Liver (tissue), 9 donors: Measurements from ENCODE around the gene TOPAZ1. TPM values are rescaled to one million over a fixed set of nuclear protein-coding genes. Genes with fewer than 3 reads are reported as not detected.

Experiments used
- DNase-seq: peaks from one replicate; pipeline ENCODE4 v3.0.0-alpha.2; 2017; ENCODE audit warnings: low spot score
- H3K27ac ChIP-seq, 2 donors: one replicate each; pipeline ENCODE4 v1.7.0; 2013; ENCODE audit warnings: inconsistent platforms in 2 of 2, low read length in 2 of 2, control low read depth in 1 of 2, low read depth in 1 of 2, mild to moderate bottlenecking in 1 of 2
- H3K27me3 ChIP-seq, 4 donors: one replicate each; pipeline versions ENCODE4 v1.6.1 to v1.7.0; 2013; ENCODE audit warnings: low read length in 3 of 4, inconsistent platforms in 1 of 4, mild to moderate bottlenecking in 1 of 4, moderate library complexity in 1 of 4; ENCODE audit not compliant: control insufficient read depth in 4 of 4, insufficient read depth in 4 of 4
- H3K36me3 ChIP-seq, 4 donors: one replicate each; pipeline versions ENCODE4 v1.6.1 to v1.7.0; 2013; ENCODE audit warnings: low read length in 3 of 4, mild to moderate bottlenecking in 3 of 4, low read depth in 1 of 4, moderate library complexity in 1 of 4; ENCODE audit not compliant: control insufficient read depth in 4 of 4, insufficient read depth in 3 of 4
- H3K4me1 ChIP-seq, 4 donors: one replicate each; pipeline versions ENCODE4 v1.6.1 to v1.7.0; 2013; ENCODE audit warnings: low read length in 3 of 4, mild to moderate bottlenecking in 3 of 4, moderate library complexity in 1 of 4; ENCODE audit not compliant: control insufficient read depth in 4 of 4, insufficient read depth in 4 of 4
- H3K4me3 ChIP-seq, 3 donors: one replicate each; pipeline versions ENCODE4 v1.6.1 to v1.7.0; 2013; ENCODE audit warnings: low read length in 3 of 3, control low read depth in 1 of 3, low read depth in 1 of 3, mild to moderate bottlenecking in 1 of 3
- H3K9ac ChIP-seq, 2 donors: one replicate each; pipeline ENCODE4 v1.7.0; 2013; ENCODE audit warnings: low read length in 2 of 2, mild to moderate bottlenecking in 2 of 2, moderate library complexity in 2 of 2, control low read depth in 1 of 2, low read depth in 1 of 2
- H3K9me3 ChIP-seq, 4 donors: one replicate each; pipeline versions ENCODE4 v1.6.1 to v1.7.0; 2013; ENCODE audit warnings: low read length in 3 of 4; ENCODE audit not compliant: control insufficient read depth in 4 of 4
- EGR1 ChIP-seq, 2 donors: IDR thresholded peaks; 2 replicates each; pipeline ENCODE4 v1.6.1; 2016 to 2018; ENCODE audit warnings: antibody characterized with exemption in 2 of 2, low read depth in 2 of 2
- FOXA1 ChIP-seq: IDR thresholded peaks from 2 replicates; pipeline ENCODE4 v1.6.1; 2016; ENCODE audit warnings: antibody characterized with exemption
- FOXA2 ChIP-seq: IDR thresholded peaks from 2 replicates; pipeline ENCODE4 v1.6.1; 2016; ENCODE audit warnings: antibody characterized with exemption
- GABPA ChIP-seq, 2 donors: IDR thresholded peaks in 1 of 2; conservative IDR thresholded peaks in 1 of 2; 2 replicates each; pipeline ENCODE4 v1.6.1; 2016; ENCODE audit warnings: antibody characterized with exemption in 2 of 2, mild to moderate bottlenecking in 1 of 2, moderate library complexity in 1 of 2
- HNF4G ChIP-seq: IDR thresholded peaks from 2 replicates; pipeline ENCODE4 v1.6.1; 2016; ENCODE audit warnings: antibody characterized with exemption
- JUND ChIP-seq, 2 donors: IDR thresholded peaks; 2 replicates each; pipeline ENCODE4 v1.6.1; 2016; ENCODE audit warnings: antibody characterized with exemption in 2 of 2
- NR2F2 ChIP-seq: IDR thresholded peaks from 2 replicates; pipeline ENCODE4 v1.6.1; 2016; ENCODE audit warnings: antibody characterized with exemption
- RAD21 ChIP-seq, 2 donors: IDR thresholded peaks; 2 replicates each; pipeline ENCODE4 v1.6.1; 2016; ENCODE audit warnings: antibody characterized with exemption in 2 of 2, mild to moderate bottlenecking in 2 of 2
- RXRA ChIP-seq, 2 donors: IDR thresholded peaks; 2 replicates each; pipeline ENCODE4 v1.6.1; 2017 to 2018; ENCODE audit warnings: antibody characterized with exemption in 2 of 2, mild to moderate bottlenecking in 1 of 2
- SP1 ChIP-seq: IDR thresholded peaks from 2 replicates; pipeline ENCODE4 v1.6.1; 2018; ENCODE audit warnings: antibody characterized with exemption, mild to moderate bottlenecking
- TAF1 ChIP-seq: conservative IDR thresholded peaks from 2 replicates; pipeline ENCODE4 v1.6.1; 2016; ENCODE audit warnings: antibody characterized with exemption, mild to moderate bottlenecking
- WGBS: extraction: QIAGEN DNeasy Blood & Tissue Kit; methylation state at CpG from one replicate; pipeline ENCODE4 v1.1.7; 2013; 5-methylcytosine and 5-hydroxymethylcytosine counted together
- polyA plus RNA-seq, 2 donors: library from polyadenylated mRNA; stranded (reverse) in 1 of 2; unstranded in 1 of 2; fragments of 200-250 nt in 1 of 2; fragments of >200 nt in 1 of 2; fragmentation: Nextera tagmentation in 1 of 2; extraction: Ambion mirVana in 1 of 2; gene quantifications; one replicate each; pipeline versions ENCODE4 v1.2.1 to v1.2.3, GENCODE V29; 2013 to 2015
- total RNA-seq, 2 donors: library from RNA; depleted of rRNA; stranded (reverse); fragments of >200 nt; gene quantifications; one replicate each; pipeline ENCODE4 v1.2.3, GENCODE V29; 2014
- TF ChIP-seq, protein P1 (sequence below): IDR thresholded peaks from 2 replicates; pipeline ENCODE4 v1.6.1; 2016; ENCODE audit warnings: antibody characterized with exemption
- TF ChIP-seq, protein P2 (sequence below): IDR thresholded peaks from 2 replicates; pipeline ENCODE4 v1.6.1; 2016; ENCODE audit warnings: antibody characterized with exemption
- TF ChIP-seq, protein P3 (sequence below): fragments of 150-350 bp; IDR thresholded peaks from 2 replicates; pipeline ENCODE4 v1.5.1; 2017; ENCODE audit warnings: improper control_type of control experiment, low read depth, low read length; ENCODE audit not compliant: missing input control
- TF ChIP-seq, protein P4 (sequence below): IDR thresholded peaks from 2 replicates; pipeline ENCODE4 v1.6.1; 2016; ENCODE audit warnings: antibody characterized with exemption
- TF ChIP-seq, protein P5 (sequence below): IDR thresholded peaks from 2 replicates; pipeline ENCODE4 v1.6.1; 2016; ENCODE audit warnings: antibody characterized with exemption, mild to moderate bottlenecking
- donor health status: healthy.
- donor health status: healthy.
- donor health status: healthy.
- donor health status: healthy.
- donor health status: healthy.

TOPAZ1 gene
- total and polyA plus RNA-seq, 4 donors = not detected

DNA sequence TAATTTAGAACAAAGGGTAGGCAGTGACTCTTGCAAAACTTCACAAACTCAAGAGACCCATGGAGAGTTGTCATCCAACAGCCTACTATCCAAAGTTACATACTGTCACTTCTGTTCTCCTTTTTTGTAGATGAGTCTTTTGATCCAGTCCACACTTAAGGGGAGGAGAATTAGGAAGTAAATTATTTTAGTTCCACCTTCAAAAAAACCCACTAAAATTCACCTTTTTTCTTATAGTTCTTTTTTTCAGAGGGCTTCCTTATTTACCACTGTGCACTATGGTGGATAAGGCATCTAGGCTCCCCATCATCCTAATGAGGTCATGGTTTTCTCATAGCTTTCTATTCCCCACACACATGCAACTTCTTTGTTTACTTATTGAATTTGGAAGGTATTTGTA is 88.3 kb downstream of the TOPAZ1 start:
- H3K9ac ChIP-seq = no peak overlapping the region
- no peak for DNase-seq
- no peak overlapping the region for H3K4me3 ChIP-seq
- H3K4me1 ChIP-seq = no peaks in the 10 kb centered on the region
- TF ChIP-seq FOXA1 = no peak
- no peaks in the 10 kb centered on the region for H3K27me3 ChIP-seq
- no peaks in the 10 kb centered on the region for H3K9me3 ChIP-seq
- H3K27ac ChIP-seq = no peak overlapping the region
- H3K36me3 ChIP-seq = no peaks in the 10 kb centered on the region

DNA sequence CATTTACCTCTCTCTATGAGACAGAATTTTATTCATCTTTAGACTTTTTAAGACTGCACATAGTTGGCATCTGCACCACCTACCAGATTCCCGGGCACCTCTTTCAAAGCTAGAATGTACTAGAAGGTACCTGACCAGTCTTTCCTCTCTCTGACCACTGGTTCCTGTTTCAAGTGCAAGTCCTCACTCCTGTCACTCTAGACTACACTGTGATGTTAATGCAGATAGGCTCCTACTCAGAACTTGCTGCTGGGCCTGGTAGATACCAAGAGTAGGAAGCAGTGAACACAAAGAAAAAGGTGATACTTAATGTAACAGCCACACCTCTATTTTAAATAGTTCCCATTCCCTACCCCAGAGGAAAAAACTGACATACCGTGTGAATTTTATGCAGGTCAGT is 88.8 kb downstream of the TOPAZ1 start:
- Histone ChIP-seq H3K9ac (no peak overlapping the region), H3K27me3 (no peaks in the 10 kb centered on the region), H3K27ac (no peak overlapping the region), H3K4me1 (no peaks in the 10 kb centered on the region), H3K9me3 (no peaks in the 10 kb centered on the region), H3K36me3 (no peaks in the 10 kb centered on the region), H3K4me3 (no peak overlapping the region)
- 87% methylated on average over 2 of the region's 2 CpGs for WGBS
- no peak for TF ChIP-seq GABPA (IDR thresholded peaks at IDR 0.05 in 1 of 2, conservative IDR thresholded peaks at IDR 0.05 in 1 of 2)
- TF ChIP-seq EGR1 (IDR thresholded peaks at IDR 0.05; ENCODE audit: low read depth in 2 of 2) = no peak
- no peak for TF ChIP-seq FOXA1
- TF ChIP-seq, protein P1, sequence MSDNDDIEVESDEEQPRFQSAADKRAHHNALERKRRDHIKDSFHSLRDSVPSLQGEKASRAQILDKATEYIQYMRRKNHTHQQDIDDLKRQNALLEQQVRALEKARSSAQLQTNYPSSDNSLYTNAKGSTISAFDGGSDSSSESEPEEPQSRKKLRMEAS = no peak
- TF ChIP-seq RAD21 (IDR thresholded peaks at IDR 0.05) = no peak
- TF ChIP-seq JUND (IDR thresholded peaks at IDR 0.05) = no peak
- TF ChIP-seq, protein P2, sequence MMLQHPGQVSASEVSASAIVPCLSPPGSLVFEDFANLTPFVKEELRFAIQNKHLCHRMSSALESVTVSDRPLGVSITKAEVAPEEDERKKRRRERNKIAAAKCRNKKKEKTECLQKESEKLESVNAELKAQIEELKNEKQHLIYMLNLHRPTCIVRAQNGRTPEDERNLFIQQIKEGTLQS = no peak
- TF ChIP-seq, protein P3, sequence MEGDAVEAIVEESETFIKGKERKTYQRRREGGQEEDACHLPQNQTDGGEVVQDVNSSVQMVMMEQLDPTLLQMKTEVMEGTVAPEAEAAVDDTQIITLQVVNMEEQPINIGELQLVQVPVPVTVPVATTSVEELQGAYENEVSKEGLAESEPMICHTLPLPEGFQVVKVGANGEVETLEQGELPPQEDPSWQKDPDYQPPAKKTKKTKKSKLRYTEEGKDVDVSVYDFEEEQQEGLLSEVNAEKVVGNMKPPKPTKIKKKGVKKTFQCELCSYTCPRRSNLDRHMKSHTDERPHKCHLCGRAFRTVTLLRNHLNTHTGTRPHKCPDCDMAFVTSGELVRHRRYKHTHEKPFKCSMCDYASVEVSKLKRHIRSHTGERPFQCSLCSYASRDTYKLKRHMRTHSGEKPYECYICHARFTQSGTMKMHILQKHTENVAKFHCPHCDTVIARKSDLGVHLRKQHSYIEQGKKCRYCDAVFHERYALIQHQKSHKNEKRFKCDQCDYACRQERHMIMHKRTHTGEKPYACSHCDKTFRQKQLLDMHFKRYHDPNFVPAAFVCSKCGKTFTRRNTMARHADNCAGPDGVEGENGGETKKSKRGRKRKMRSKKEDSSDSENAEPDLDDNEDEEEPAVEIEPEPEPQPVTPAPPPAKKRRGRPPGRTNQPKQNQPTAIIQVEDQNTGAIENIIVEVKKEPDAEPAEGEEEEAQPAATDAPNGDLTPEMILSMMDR = no peak
- TF ChIP-seq RXRA (IDR thresholded peaks at IDR 0.05) = no peak
- TF ChIP-seq FOXA2 = no peak
- TF ChIP-seq TAF1 = no peak
- DNase-seq = no peak

DNA sequence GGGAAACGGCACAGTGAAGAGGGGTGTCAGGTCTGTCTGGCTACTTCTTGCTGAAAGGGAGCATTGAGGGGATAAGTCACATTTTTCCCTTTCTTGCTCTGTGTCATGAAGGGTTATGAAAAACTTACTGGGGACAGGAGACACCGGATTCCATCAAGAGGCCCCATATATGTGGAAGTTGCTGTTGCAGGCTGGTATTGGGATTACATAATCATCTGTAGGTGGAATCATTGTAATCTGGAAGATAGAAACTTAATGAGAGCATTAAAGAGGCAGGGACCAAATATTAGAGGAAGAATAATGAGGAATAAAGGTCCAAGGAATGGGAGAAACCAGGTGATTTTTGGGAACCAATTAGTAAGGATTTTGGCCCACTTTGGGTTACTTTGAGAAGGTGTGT is 92.6 kb downstream of the TOPAZ1 start:
- no peak for DNase-seq
- Histone ChIP-seq H3K9me3 (no peaks in the 10 kb centered on the region), H3K36me3 (no peaks in the 10 kb centered on the region), H3K27ac (no peak overlapping the region), H3K4me3 (no peak overlapping the region), H3K27me3 (no peaks in the 10 kb centered on the region), H3K9ac (no peak overlapping the region), H3K4me1 (peaks cover 0 to 6% (median 4%) of the 10 kb centered on the region in 4 donors)
- TF ChIP-seq GABPA (IDR thresholded peaks at IDR 0.05 in 1 of 2, conservative IDR thresholded peaks at IDR 0.05 in 1 of 2) = no peak
- TF ChIP-seq SP1 = no peak
- no peak for TF ChIP-seq FOXA2
- TF ChIP-seq, protein P4, sequence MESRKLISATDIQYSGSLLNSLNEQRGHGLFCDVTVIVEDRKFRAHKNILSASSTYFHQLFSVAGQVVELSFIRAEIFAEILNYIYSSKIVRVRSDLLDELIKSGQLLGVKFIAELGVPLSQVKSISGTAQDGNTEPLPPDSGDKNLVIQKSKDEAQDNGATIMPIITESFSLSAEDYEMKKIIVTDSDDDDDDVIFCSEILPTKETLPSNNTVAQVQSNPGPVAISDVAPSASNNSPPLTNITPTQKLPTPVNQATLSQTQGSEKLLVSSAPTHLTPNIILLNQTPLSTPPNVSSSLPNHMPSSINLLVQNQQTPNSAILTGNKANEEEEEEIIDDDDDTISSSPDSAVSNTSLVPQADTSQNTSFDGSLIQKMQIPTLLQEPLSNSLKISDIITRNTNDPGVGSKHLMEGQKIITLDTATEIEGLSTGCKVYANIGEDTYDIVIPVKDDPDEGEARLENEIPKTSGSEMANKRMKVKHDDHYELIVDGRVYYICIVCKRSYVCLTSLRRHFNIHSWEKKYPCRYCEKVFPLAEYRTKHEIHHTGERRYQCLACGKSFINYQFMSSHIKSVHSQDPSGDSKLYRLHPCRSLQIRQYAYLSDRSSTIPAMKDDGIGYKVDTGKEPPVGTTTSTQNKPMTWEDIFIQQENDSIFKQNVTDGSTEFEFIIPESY = no peak
- TF ChIP-seq NR2F2 = no peak
- TF ChIP-seq RAD21 (IDR thresholded peaks at IDR 0.05) = no peak
- no peak for TF ChIP-seq JUND (IDR thresholded peaks at IDR 0.05)
- no peak for TF ChIP-seq HNF4G
- TF ChIP-seq, protein P5, sequence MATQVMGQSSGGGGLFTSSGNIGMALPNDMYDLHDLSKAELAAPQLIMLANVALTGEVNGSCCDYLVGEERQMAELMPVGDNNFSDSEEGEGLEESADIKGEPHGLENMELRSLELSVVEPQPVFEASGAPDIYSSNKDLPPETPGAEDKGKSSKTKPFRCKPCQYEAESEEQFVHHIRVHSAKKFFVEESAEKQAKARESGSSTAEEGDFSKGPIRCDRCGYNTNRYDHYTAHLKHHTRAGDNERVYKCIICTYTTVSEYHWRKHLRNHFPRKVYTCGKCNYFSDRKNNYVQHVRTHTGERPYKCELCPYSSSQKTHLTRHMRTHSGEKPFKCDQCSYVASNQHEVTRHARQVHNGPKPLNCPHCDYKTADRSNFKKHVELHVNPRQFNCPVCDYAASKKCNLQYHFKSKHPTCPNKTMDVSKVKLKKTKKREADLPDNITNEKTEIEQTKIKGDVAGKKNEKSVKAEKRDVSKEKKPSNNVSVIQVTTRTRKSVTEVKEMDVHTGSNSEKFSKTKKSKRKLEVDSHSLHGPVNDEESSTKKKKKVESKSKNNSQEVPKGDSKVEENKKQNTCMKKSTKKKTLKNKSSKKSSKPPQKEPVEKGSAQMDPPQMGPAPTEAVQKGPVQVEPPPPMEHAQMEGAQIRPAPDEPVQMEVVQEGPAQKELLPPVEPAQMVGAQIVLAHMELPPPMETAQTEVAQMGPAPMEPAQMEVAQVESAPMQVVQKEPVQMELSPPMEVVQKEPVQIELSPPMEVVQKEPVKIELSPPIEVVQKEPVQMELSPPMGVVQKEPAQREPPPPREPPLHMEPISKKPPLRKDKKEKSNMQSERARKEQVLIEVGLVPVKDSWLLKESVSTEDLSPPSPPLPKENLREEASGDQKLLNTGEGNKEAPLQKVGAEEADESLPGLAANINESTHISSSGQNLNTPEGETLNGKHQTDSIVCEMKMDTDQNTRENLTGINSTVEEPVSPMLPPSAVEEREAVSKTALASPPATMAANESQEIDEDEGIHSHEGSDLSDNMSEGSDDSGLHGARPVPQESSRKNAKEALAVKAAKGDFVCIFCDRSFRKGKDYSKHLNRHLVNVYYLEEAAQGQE = no peak
- no peak for TF ChIP-seq FOXA1
- 93% methylated on average over 2 of the region's 2 CpGs for WGBS
